Chondrocyte (in vitro differentiated cells): ENCODE results near the gene ARHGAP15. TPM values are rescaled to one million over a fixed set of nuclear protein-coding genes. Genes with fewer than 3 reads are reported as not detected.

Experiments used
- DNase-seq: peaks from one replicate; pipeline ENCODE4 v3.0.0; 2021; ENCODE audit warnings: mixed read lengths, low spot score
- H3K27ac Mint-ChIP-seq: one replicate; pipeline ENCODE4 v1.8.0; 2021; ENCODE audit warnings: mild to moderate bottlenecking, moderate library complexity, mixed read lengths; ENCODE audit not compliant: unreplicated experiment
- H3K27me3 Mint-ChIP-seq: 2 replicates; pipeline ENCODE4 v1.8.0; 2021; ENCODE audit warnings: low read depth, mixed read lengths
- H3K36me3 Mint-ChIP-seq: 2 replicates; pipeline ENCODE4 v1.8.0; 2021; ENCODE audit warnings: low read depth, mixed read lengths
- H3K4me1 Mint-ChIP-seq: 2 replicates; pipeline ENCODE4 v1.8.0; 2021; ENCODE audit warnings: low read depth, mild to moderate bottlenecking, mixed read lengths
- H3K4me3 Mint-ChIP-seq: one replicate; pipeline ENCODE4 v1.8.0; 2021; ENCODE audit warnings: mild to moderate bottlenecking, moderate library complexity, mixed read lengths; ENCODE audit not compliant: unreplicated experiment
- H3K9me3 Mint-ChIP-seq: 2 replicates; pipeline ENCODE4 v1.8.0; 2021; ENCODE audit warnings: low read depth, mixed read lengths
- total RNA-seq: library from RNA; stranded (reverse); gene quantifications from 3 replicates; pipeline ENCODE4 v1.2.1, GENCODE V29; 2021
- TF ChIP-seq, protein P1 (sequence below): fragments of 200-600 bp; sonication (generic); IDR thresholded peaks from 2 replicates; pipeline ENCODE4 v1.5.0; 2021; ENCODE audit warnings: antibody characterized with exemption, mild to moderate bottlenecking, moderate library complexity

The ARHGAP15 gene
- total RNA-seq, 1 donor from 2014 or later, result 0.42 TPM

DNA sequence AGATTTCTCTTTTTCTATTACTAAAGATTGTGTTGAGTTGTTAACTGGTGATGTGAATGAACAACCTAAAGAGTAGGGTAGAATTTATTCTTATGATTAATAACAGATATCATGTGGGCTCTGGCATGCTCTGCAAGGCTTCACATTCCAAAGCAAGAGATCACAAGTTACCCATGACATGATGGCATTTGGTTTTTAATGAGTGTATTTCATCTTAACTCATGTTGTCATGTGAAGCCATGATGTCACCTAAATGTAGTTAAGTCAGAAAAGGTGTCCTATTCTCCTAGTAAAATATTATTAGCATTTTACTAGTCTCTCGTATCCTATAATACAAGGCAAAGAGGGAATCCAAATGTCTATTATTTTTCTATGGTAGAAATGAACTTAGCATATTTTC lies 678.0 kb downstream of the ARHGAP15 start:
- H3K36me3 Mint-ChIP-seq, result no peaks in the 10 kb centered on the region
- peaks cover 16% of the 10 kb centered on the region for H3K4me1 Mint-ChIP-seq
- H3K27me3 Mint-ChIP-seq, result no peaks in the 10 kb centered on the region
- TF ChIP-seq, protein P1, sequence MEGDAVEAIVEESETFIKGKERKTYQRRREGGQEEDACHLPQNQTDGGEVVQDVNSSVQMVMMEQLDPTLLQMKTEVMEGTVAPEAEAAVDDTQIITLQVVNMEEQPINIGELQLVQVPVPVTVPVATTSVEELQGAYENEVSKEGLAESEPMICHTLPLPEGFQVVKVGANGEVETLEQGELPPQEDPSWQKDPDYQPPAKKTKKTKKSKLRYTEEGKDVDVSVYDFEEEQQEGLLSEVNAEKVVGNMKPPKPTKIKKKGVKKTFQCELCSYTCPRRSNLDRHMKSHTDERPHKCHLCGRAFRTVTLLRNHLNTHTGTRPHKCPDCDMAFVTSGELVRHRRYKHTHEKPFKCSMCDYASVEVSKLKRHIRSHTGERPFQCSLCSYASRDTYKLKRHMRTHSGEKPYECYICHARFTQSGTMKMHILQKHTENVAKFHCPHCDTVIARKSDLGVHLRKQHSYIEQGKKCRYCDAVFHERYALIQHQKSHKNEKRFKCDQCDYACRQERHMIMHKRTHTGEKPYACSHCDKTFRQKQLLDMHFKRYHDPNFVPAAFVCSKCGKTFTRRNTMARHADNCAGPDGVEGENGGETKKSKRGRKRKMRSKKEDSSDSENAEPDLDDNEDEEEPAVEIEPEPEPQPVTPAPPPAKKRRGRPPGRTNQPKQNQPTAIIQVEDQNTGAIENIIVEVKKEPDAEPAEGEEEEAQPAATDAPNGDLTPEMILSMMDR, result no peak
- no peaks in the 10 kb centered on the region for H3K9me3 Mint-ChIP-seq
- H3K27ac Mint-ChIP-seq, result no peak overlapping the region
- DNase-seq, result no peak
- H3K4me3 Mint-ChIP-seq, result no peak overlapping the region

DNA sequence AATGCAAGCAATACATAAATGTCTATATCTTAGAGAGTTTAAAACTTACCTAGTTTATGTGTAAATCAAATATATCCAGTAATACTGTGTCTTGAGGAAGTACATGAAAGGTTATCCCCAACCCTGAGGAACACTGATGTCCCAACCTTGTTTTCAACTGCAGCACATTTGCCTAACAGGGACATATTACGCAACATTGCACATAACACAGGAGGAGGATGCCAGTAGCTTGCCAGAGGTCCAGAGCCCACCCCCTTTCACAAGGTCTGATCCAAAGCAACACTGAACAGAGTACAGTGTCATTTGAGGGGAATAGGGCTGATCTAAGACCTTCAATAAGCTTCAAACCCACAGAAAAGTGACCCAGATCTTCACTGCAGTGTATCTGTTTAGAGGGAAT lies 678.5 kb downstream of the ARHGAP15 start:
- no peak overlapping the region for H3K4me3 Mint-ChIP-seq
- H3K27me3 Mint-ChIP-seq, result no peaks in the 10 kb centered on the region
- no peak overlapping the region for H3K27ac Mint-ChIP-seq
- H3K9me3 Mint-ChIP-seq, result no peaks in the 10 kb centered on the region
- TF ChIP-seq, protein P1, result no peak
- peaks cover 12% of the 10 kb centered on the region for H3K4me1 Mint-ChIP-seq
- DNase-seq, result no peak
- H3K36me3 Mint-ChIP-seq, result no peaks in the 10 kb centered on the region

DNA sequence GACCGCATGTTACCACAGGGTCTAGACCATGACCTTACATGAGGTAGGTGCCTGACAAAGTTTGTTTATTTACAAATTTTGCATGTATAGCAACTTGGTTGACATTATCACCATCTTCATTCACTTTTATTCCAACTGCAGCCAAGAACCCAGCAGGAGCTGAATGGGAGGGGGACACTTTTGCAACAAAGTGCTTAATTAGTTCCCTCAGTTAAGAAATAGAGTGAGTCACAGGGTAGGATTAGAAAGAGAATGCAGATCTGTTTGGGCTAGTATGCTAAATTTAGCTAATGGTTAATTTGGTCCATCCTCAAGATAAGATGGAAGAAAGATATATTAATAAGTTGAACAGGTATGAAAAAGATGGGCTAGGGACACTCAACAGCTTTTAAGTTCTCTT lies 678.9 kb downstream of the ARHGAP15 start:
- Mint-ChIP-seq H3K27ac (no peak overlapping the region), H3K4me1 (peaks cover 7% of the 10 kb centered on the region), H3K27me3 (no peaks in the 10 kb centered on the region), H3K4me3 (no peak overlapping the region), H3K36me3 (no peaks in the 10 kb centered on the region), H3K9me3 (no peaks in the 10 kb centered on the region)
- DNase-seq, result no peak
- TF ChIP-seq, protein P1, result no peak

DNA sequence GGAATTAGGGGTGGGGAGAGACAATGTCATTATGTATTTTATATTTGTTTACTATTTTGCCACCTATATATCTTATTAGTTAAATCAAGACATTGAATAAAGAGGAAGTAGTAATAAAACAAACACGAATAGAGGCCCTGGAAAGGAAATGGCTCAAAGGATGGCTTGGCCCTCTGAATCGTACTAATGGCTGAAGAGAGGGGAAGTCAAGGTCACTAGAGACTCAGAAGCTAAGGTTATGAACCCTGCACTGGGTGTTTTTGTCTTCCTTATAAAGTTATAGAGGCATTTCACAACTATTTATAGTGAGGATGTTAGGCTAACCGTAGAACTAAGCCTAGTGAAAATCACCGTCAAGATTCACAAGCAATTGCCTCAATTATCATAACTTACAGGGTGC lies 685.9 kb downstream of the ARHGAP15 start:
- no peaks in the 10 kb centered on the region for H3K27me3 Mint-ChIP-seq
- H3K4me3 Mint-ChIP-seq, result no peak overlapping the region
- H3K27ac Mint-ChIP-seq, result no peak overlapping the region
- H3K36me3 Mint-ChIP-seq, result no peaks in the 10 kb centered on the region
- DNase-seq, result no peak
- TF ChIP-seq, protein P1, result no peak
- no peaks in the 10 kb centered on the region for H3K9me3 Mint-ChIP-seq
- no peaks in the 10 kb centered on the region for H3K4me1 Mint-ChIP-seq

DNA sequence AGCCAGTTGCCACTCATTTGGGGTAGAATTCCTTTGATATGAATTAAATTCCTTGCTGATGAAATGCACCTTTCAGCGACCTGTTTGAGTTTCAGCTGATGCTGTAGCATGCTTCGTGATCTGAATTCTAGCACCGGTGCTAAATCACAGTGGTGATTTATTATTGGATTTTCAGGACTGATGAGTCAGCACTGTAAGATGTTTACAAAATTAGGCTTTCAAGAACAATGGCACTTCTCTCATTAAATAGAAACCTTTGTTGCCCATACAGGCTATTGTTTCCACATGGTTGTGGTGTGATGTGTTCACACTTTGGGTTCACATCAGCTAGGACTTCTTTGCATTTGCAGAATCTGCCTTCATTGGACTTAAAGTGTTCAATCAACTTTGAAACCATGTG lies 687.7 kb downstream of the ARHGAP15 start:
- Mint-ChIP-seq H3K4me1 (no peaks in the 10 kb centered on the region), H3K4me3 (no peak overlapping the region), H3K27me3 (no peaks in the 10 kb centered on the region), H3K36me3 (no peaks in the 10 kb centered on the region), H3K27ac (no peak overlapping the region), H3K9me3 (no peaks in the 10 kb centered on the region)
- no peak for DNase-seq
- TF ChIP-seq, protein P1, result no peak
